ENCODE data around the gene RELN. TPM values are rescaled to one million over a fixed set of nuclear protein-coding genes. Genes with fewer than 3 reads are reported as not detected.

The RELN gene
- total and polyA plus RNA-seq, 4 donors: 0.26 to 3.6 (median 1.4) TPM; not detected in 1

- no peaks in the 10 kb centered on the region for H3K9me3 ChIP-seq (ENCODE audit: control insufficient read depth, low read length)
- intact Hi-C loops (cut with DNase I): no loop called here
- H3K27ac ChIP-seq (ENCODE audit: low read depth in 1 of 2, low read length in 2 of 2): no peak overlapping the region
- H3K36me3 ChIP-seq (ENCODE audit: control insufficient read depth in 1 of 2, insufficient read depth in 2 of 2, low read length in 1 of 2): no peaks in the 10 kb centered on the region
- WGBS, 2 donors: 80 to 81% methylated on average over 7 of the region's 7 CpGs
- H3K4me3 ChIP-seq (ENCODE audit: low read length in 2 of 2): no peak overlapping the region
- H3K4me1 ChIP-seq (ENCODE audit: control insufficient read depth in 1 of 2, insufficient read depth in 2 of 2, low read length in 2 of 2): no peaks in the 10 kb centered on the region
- DNase-seq: no peak
- H3K27me3 ChIP-seq (ENCODE audit: control insufficient read depth in 1 of 2, insufficient read depth in 2 of 2, low read length in 1 of 2): peaks cover 2 to 6% of the 10 kb centered on the region in 2 donors
- ATAC-seq (ENCODE audit: low FRiP score): no peak
Observed at GRCh38 chr7:103987451-103987850, 2.0 kb downstream of the RELN start.

DNA sequence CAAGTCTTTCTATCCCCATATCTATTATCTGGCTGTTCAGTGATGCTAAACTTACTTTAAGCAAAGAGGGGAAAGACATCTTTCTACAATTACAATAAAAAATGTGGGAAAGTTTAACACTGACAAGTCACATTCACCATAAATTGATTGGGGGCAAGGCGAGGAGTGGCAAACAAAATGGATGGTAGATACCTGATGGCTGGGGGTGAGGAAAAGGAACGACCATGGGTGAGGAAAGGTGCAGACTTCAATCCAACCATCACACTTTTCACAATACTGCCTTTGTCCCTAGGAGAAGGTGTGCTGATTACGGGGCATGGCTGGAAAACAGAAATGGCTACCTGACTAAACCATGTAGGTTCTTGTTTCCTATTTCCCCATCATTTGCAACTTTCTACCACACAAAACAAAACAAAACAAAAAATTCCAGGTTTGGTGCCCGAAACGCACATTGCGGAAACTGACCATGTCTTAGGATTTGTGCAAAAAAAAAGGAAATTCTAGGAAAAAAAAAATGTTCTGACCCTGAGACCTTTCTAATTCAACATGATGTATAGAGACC, 3.8 kb downstream of the RELN start:
- 74 to 78% methylated on average over 6 of the region's 6 CpGs for WGBS, 2 donors
- no peak for DNase-seq
- peaks cover 2 to 3% of the 10 kb centered on the region in 2 donors for H3K27me3 ChIP-seq (ENCODE audit: control insufficient read depth in 1 of 2, insufficient read depth in 2 of 2, low read length in 1 of 2)
- H3K27ac ChIP-seq (ENCODE audit: low read depth in 1 of 2, low read length in 2 of 2): no peak overlapping the region
- no peaks in the 10 kb centered on the region for H3K36me3 ChIP-seq (ENCODE audit: control insufficient read depth in 1 of 2, insufficient read depth in 2 of 2, low read length in 1 of 2)
- no peak for ATAC-seq (ENCODE audit: low FRiP score)
- no peak overlapping the region for H3K4me3 ChIP-seq (ENCODE audit: low read length in 2 of 2)
- no peaks in the 10 kb centered on the region for H3K9me3 ChIP-seq (ENCODE audit: control insufficient read depth, low read length)
- H3K4me1 ChIP-seq (ENCODE audit: control insufficient read depth in 1 of 2, insufficient read depth in 2 of 2, low read length in 2 of 2): no peaks in the 10 kb centered on the region
- intact Hi-C loops (cut with DNase I): no loop called here

GRCh38 chr7:103984050-103984449, 5.4 kb downstream of the RELN start:
- intact Hi-C loops (cut with DNase I): no loop called here
- no peak overlapping the region for H3K27ac ChIP-seq (ENCODE audit: low read depth in 1 of 2, low read length in 2 of 2)
- peaks cover 1% of the 10 kb centered on the region for H3K9me3 ChIP-seq (ENCODE audit: control insufficient read depth, low read length)
- WGBS, 2 donors: 94 to 96% methylated on average over 1 of the region's 1 CpG
- DNase-seq (no peak), ATAC-seq (ENCODE audit: low FRiP score) (no peak)
- H3K4me1 ChIP-seq (ENCODE audit: control insufficient read depth in 1 of 2, insufficient read depth in 2 of 2, low read length in 2 of 2): no peaks in the 10 kb centered on the region
- no peak overlapping the region for H3K4me3 ChIP-seq (ENCODE audit: low read length in 2 of 2)
- peaks cover 2 to 3% of the 10 kb centered on the region in 2 donors for H3K27me3 ChIP-seq (ENCODE audit: control insufficient read depth in 1 of 2, insufficient read depth in 2 of 2, low read length in 1 of 2)
- no peaks in the 10 kb centered on the region for H3K36me3 ChIP-seq (ENCODE audit: control insufficient read depth in 1 of 2, insufficient read depth in 2 of 2, low read length in 1 of 2)

DNA sequence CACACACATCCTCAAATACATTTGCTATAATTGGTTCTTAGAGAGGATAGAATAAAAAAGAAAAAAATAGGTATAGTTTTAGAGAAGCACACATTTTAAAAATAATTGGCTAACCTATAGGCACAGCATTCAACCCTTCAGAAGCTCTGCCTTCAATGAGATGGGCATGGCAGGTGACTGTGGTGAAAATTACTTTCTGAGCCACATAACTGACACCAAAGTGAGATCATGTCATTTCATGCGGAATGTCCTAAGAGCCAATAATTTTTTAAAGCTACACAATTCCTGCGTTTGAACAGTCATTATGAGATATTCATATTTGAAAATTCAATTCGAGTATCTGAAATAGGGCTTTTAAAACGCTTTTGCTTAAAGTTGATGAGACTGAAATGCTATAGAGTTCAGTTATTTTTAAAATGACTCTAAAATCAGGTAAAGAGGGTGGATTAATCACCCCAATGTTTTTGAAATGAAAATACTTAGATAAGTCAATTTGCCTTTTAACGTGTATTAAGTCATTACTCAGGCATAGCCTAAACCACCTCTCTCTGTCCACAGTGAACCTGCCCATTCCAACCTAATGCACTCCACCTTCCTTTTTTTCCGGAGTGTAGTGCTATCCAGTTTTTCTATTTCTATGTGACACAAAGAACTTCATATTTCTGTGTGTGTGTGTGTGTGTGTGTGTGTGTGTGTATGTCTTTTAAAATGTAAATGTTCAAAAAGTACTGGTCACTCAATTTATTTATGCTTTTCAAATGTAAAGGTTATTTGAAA, 6.1 kb downstream of the RELN start:
- Histone ChIP-seq H3K27ac (ENCODE audit: low read depth in 1 of 2, low read length in 2 of 2) (no peak overlapping the region), H3K9me3 (ENCODE audit: control insufficient read depth, low read length) (peaks cover 1% of the 10 kb centered on the region), H3K4me3 (ENCODE audit: low read length in 2 of 2) (no peak overlapping the region), H3K36me3 (ENCODE audit: control insufficient read depth in 1 of 2, insufficient read depth in 2 of 2, low read length in 1 of 2) (no peaks in the 10 kb centered on the region), H3K27me3 (ENCODE audit: control insufficient read depth in 1 of 2, insufficient read depth in 2 of 2, low read length in 1 of 2) (peaks cover 2 to 3% of the 10 kb centered on the region in 2 donors), H3K4me1 (ENCODE audit: control insufficient read depth in 1 of 2, insufficient read depth in 2 of 2, low read length in 2 of 2) (no peaks in the 10 kb centered on the region)
- 60 to 64% methylated on average over 6 of the region's 6 CpGs for WGBS, 2 donors
- intact Hi-C loops (cut with DNase I): no loop called here
- no peak for DNase-seq
- no peak for ATAC-seq (ENCODE audit: low FRiP score)

GRCh38 chr7:103981003-103981423, 8.4 kb downstream of the RELN start:
- Histone ChIP-seq H3K9me3 (ENCODE audit: control insufficient read depth, low read length) (peaks cover 1% of the 10 kb centered on the region), H3K27ac (ENCODE audit: low read depth in 1 of 2, low read length in 2 of 2) (no peak overlapping the region), H3K36me3 (ENCODE audit: control insufficient read depth in 1 of 2, insufficient read depth in 2 of 2, low read length in 1 of 2) (no peaks in the 10 kb centered on the region), H3K4me3 (ENCODE audit: low read length in 2 of 2) (no peak overlapping the region), H3K27me3 (ENCODE audit: control insufficient read depth in 1 of 2, insufficient read depth in 2 of 2, low read length in 1 of 2) (peaks cover 0 to 3% of the 10 kb centered on the region in 2 donors), H3K4me1 (ENCODE audit: control insufficient read depth in 1 of 2, insufficient read depth in 2 of 2, low read length in 2 of 2) (no peaks in the 10 kb centered on the region)
- ATAC-seq (ENCODE audit: low FRiP score) (no peak), DNase-seq (no peak)
- intact Hi-C loops (cut with DNase I): no loop called here
- 38 to 41% methylated on average over 2 of the region's 2 CpGs for WGBS, 2 donors

GRCh38 chr7:103972779-103973434, 16.6 kb downstream of the RELN start:
- Histone ChIP-seq H3K9me3 (ENCODE audit: control insufficient read depth, low read length) (no peaks in the 10 kb centered on the region), H3K27me3 (ENCODE audit: control insufficient read depth in 1 of 2, insufficient read depth in 2 of 2, low read length in 1 of 2) (no peaks in the 10 kb centered on the region), H3K4me3 (ENCODE audit: low read length in 2 of 2) (no peak overlapping the region), H3K4me1 (ENCODE audit: control insufficient read depth in 1 of 2, insufficient read depth in 2 of 2, low read length in 2 of 2) (no peaks in the 10 kb centered on the region), H3K36me3 (ENCODE audit: control insufficient read depth in 1 of 2, insufficient read depth in 2 of 2, low read length in 1 of 2) (no peaks in the 10 kb centered on the region), H3K27ac (ENCODE audit: low read depth in 1 of 2, low read length in 2 of 2) (no peak overlapping the region)
- intact Hi-C loops (cut with DNase I): no loop called here
- 23 to 34% methylated on average over 2 of the region's 2 CpGs for WGBS, 2 donors
- no peak for DNase-seq
- no peak for ATAC-seq (ENCODE audit: low FRiP score)

DNA sequence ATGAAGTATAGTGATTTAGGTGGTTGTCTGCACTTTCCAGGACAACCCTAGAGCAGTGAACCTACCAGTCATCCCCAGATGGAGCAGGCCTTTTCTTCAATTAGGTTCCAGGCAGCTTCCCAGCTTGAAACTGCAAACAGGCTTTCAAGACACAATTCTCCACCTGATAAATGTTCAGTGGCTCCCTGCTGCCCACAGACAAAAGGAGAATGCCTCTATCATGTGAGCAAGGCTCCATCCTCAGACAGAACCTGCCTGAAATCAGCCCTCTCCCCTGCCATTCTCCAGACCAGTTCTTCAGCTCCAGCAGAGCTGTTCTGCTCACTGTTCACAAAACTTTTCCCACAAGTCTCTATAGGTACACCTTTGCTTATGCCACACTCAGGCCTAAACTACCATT, 22.1 kb downstream of the RELN start:
- H3K36me3 ChIP-seq (ENCODE audit: control insufficient read depth in 1 of 2, insufficient read depth in 2 of 2, low read length in 1 of 2): no peaks in the 10 kb centered on the region
- H3K4me1 ChIP-seq (ENCODE audit: control insufficient read depth in 1 of 2, insufficient read depth in 2 of 2, low read length in 2 of 2): no peaks in the 10 kb centered on the region
- intact Hi-C loops (cut with DNase I): no loop called here
- no peak overlapping the region for H3K27ac ChIP-seq (ENCODE audit: low read depth in 1 of 2, low read length in 2 of 2)
- DNase-seq (no peak), ATAC-seq (ENCODE audit: low FRiP score) (no peak)
- no peak overlapping the region for H3K4me3 ChIP-seq (ENCODE audit: low read length in 2 of 2)
- H3K27me3 ChIP-seq (ENCODE audit: control insufficient read depth in 1 of 2, insufficient read depth in 2 of 2, low read length in 1 of 2): peaks cover 0 to 2% of the 10 kb centered on the region in 2 donors
- no peaks in the 10 kb centered on the region for H3K9me3 ChIP-seq (ENCODE audit: control insufficient read depth, low read length)

DNA sequence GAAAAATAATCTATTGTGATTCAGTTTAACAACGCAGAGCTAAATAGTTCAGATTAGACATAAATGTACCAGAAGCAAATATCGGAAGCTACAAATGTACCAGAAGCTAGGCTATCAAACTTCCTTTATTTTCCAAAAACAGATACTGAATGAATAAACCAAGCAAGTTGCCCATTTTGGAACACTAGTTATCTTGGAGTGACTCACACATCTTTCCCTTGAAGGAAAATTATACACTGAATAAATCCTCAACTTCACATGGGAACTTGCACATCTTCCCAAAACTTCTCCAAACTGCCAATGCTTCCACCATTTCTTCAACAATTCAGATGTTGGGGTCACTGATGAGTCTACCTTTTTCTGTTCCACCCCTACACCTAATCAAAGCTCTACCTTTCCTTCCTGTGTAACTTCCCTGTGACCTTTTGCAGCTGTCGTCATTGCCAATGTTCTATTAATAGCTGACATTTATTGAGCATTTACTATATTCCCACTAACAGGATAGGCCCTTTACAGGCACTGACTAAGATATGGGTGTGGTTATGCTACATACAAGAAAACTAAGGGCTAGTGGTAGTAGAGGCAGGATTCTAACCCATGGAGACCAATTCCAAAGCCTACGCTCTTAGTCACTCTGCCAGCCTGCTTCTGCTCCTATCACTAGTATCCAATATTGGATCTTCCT, 22.7 kb downstream of the RELN start:
- Histone ChIP-seq H3K4me1 (ENCODE audit: control insufficient read depth in 1 of 2, insufficient read depth in 2 of 2, low read length in 2 of 2) (no peaks in the 10 kb centered on the region), H3K9me3 (ENCODE audit: control insufficient read depth, low read length) (no peaks in the 10 kb centered on the region), H3K36me3 (ENCODE audit: control insufficient read depth in 1 of 2, insufficient read depth in 2 of 2, low read length in 1 of 2) (no peaks in the 10 kb centered on the region), H3K27me3 (ENCODE audit: control insufficient read depth in 1 of 2, insufficient read depth in 2 of 2, low read length in 1 of 2) (peaks cover 0 to 2% of the 10 kb centered on the region in 2 donors), H3K4me3 (ENCODE audit: low read length in 2 of 2) (no peak overlapping the region), H3K27ac (ENCODE audit: low read depth in 1 of 2, low read length in 2 of 2) (no peak overlapping the region)
- intact Hi-C loops (cut with DNase I): no loop called here
- WGBS, 2 donors: 74 to 76% methylated on average over 4 of the region's 4 CpGs
- DNase-seq: no peak
- ATAC-seq (ENCODE audit: low FRiP score): no peak

Data from aorta (tissue), 5 donors.